Activated CD8-positive, alpha-beta T cell treated with anti-CD3 and anti-CD28 coated beads, Interleukin-2, amount 10 ng/mL, durations not matched to agents 7 days and 5 days (primary cell): Measurements from ENCODE around the gene ST3GAL4. TPM values are rescaled to one million over a fixed set of nuclear protein-coding genes. Genes with fewer than 3 reads are reported as not detected.
A peak's percentile ranks its signal among the peaks of the same experiment; 100 is the strongest.

Experiments used
- ATAC-seq: fragments of 150-1000 bp; cut with Tn5 transposase; one replicate; pipeline ENCODE4 v1.10.0; 2021; ENCODE audit warnings: moderate library complexity
- CTCF ChIA-PET: fragments of 350-600 bp; sonication (Branson Sonifier 250); formaldehyde crosslinking; loops from one replicate; lab custom pipeline; 2021; ENCODE audit warnings: antibody characterized with exemption; lab: Charles Lee
- POLR2A ChIA-PET: fragments of 350-600 bp; sonication (Branson Sonifier 250); formaldehyde crosslinking; loops from one replicate; lab custom pipeline; 2021; ENCODE audit warnings: antibody characterized with exemption; lab: Charles Lee
- DNase-seq: peaks from one replicate; pipeline ENCODE4 v3.0.0-alpha.2; 2020
- H3K27ac Mint-ChIP-seq: one replicate; pipeline ENCODE4 v1.8.0; 2021; ENCODE audit warnings: mild to moderate bottlenecking, mixed read lengths
- H3K27me3 Mint-ChIP-seq: one replicate; pipeline ENCODE4 v1.8.0; 2021; ENCODE audit warnings: low read depth, mixed read lengths
- H3K36me3 Mint-ChIP-seq: one replicate; pipeline ENCODE4 v1.8.0; 2021; ENCODE audit warnings: low read depth, mixed read lengths
- H3K4me1 Mint-ChIP-seq: one replicate; pipeline ENCODE4 v1.8.0; 2021; ENCODE audit warnings: low read depth, mixed read lengths
- H3K4me3 Mint-ChIP-seq: one replicate; pipeline ENCODE4 v1.8.0; 2021; ENCODE audit warnings: mild to moderate bottlenecking, mixed read lengths
- H3K9me3 Mint-ChIP-seq: one replicate; pipeline ENCODE4 v1.8.0; 2022; ENCODE audit warnings: mixed read lengths; ENCODE audit not compliant: insufficient read depth
- total RNA-seq, 2 experiments: library from RNA; stranded (reverse); gene quantifications; one replicate each; pipeline ENCODE4 v1.2.3, GENCODE V29; 2021

The ST3GAL4 gene
- total RNA-seq, 2 experiments from 2014 or later, result 10.3 to 11.8 TPM

- ATAC-seq (no peak), DNase-seq (no peak)
- no peaks in the 10 kb centered on the region for H3K9me3 Mint-ChIP-seq
- no peak overlapping the region for H3K4me3 Mint-ChIP-seq
- ChIA-PET POLR2A (no interaction called here), CTCF (interaction anchor here (1.2 kb wide), 1 partner anchor 34 kb away, joined by 3 read pairs; no protein-coding TSS in a partner anchor)
- H3K27me3 Mint-ChIP-seq, result no peaks in the 10 kb centered on the region
- H3K27ac Mint-ChIP-seq, result no peak overlapping the region
- no peaks in the 10 kb centered on the region for H3K4me1 Mint-ChIP-seq
- H3K36me3 Mint-ChIP-seq, result no peaks in the 10 kb centered on the region
Measured at GRCh38 chr11:126434950-126435335, 79.5 kb downstream of the ST3GAL4 start.

DNA sequence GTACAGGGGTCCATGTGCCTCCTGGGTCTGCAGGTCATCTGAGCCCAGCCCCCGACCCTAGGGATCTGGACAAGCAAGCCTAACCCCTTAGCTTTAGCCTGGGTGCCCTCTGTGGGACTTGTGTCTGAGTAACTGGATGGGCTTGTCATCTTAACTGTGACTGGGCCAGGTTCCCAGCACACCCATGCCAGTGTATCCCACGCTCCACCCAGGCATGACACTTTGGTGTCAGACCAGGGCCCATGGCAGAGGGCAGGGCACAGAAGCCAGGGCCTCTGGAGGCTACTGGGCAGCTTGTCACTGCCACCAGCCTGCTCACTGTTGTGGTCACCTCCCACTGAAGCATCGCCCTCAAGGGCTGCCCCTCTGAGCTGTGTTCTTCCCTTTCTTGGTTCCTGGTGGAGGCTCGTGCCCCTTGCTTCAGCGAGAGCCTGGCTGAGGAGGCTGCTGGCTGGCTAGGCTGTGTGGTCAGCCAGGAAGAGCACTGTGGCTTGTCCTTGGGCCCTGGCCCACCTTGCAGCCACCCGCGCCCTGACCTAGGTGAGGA, 80.8 kb downstream of the ST3GAL4 start:
- Mint-ChIP-seq H3K4me1 (peaks cover 5% of the 10 kb centered on the region), H3K27ac (no peak overlapping the region), H3K4me3 (no peak overlapping the region), H3K36me3 (no peaks in the 10 kb centered on the region), H3K9me3 (no peaks in the 10 kb centered on the region), H3K27me3 (peaks cover 3% of the 10 kb centered on the region)
- no peak for ATAC-seq
- ChIA-PET POLR2A (interaction anchor here (0.6 kb wide), 1 partner anchor 1437 kb away, joined by 3 read pairs; no protein-coding TSS in a partner anchor), CTCF (no interaction called here)
- DNase-seq, result no peak

GRCh38 chr11:126437731-126438130, 82.2 kb downstream of the ST3GAL4 start:
- no peak for DNase-seq
- no peak overlapping the region for H3K27ac Mint-ChIP-seq
- ChIA-PET POLR2A (no interaction called here), CTCF (no interaction called here)
- peaks cover 9% of the 10 kb centered on the region for H3K27me3 Mint-ChIP-seq
- H3K4me3 Mint-ChIP-seq, result no peak overlapping the region
- no peak for ATAC-seq
- no peaks in the 10 kb centered on the region for H3K9me3 Mint-ChIP-seq
- no peaks in the 10 kb centered on the region for H3K36me3 Mint-ChIP-seq
- H3K4me1 Mint-ChIP-seq, result peaks cover 5% of the 10 kb centered on the region

GRCh38 chr11:126438272-126438671, 82.8 kb downstream of the ST3GAL4 start:
- POLR2A ChIA-PET, result no interaction called here
- no peaks in the 10 kb centered on the region for H3K36me3 Mint-ChIP-seq
- no peak for DNase-seq
- CTCF ChIA-PET, result interaction anchor here (9.2 kb wide), 1 partner anchor 44 kb away, joined by 175 read pairs; no protein-coding TSS in a partner anchor
- peaks cover 8% of the 10 kb centered on the region for H3K4me1 Mint-ChIP-seq
- H3K4me3 Mint-ChIP-seq, result no peak overlapping the region
- peaks cover 14% of the 10 kb centered on the region for H3K27me3 Mint-ChIP-seq
- H3K27ac Mint-ChIP-seq, result no peak overlapping the region
- ATAC-seq, result no peak
- no peaks in the 10 kb centered on the region for H3K9me3 Mint-ChIP-seq

DNA sequence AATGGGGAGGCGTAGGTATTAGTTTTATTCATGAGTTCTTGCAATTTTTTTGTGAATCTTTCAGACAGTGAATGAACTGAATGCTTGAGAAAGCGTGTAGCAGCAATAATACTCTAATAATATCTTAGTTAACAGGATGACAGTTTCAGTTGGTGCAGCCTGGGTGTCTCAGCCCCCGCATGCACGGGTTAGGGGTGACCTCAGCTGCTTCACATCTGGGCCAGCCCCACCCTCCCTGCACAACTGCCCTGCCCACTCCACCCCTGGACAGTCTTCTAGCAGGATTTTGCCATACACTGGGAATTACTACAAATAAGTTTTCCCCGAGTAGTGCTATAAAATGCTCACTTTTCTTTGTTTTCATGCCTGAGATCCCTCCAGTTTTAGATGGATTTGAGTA, 83.2 kb downstream of the ST3GAL4 start:
- peaks cover 15% of the 10 kb centered on the region for H3K27me3 Mint-ChIP-seq
- ChIA-PET POLR2A (no interaction called here), CTCF (interaction anchor here (4.6 to 9.2 kb wide), 2 partner anchors 44 to 128 kb away, joined by 26 to 175 read pairs; no protein-coding TSS in a partner anchor)
- no peak overlapping the region for H3K27ac Mint-ChIP-seq
- H3K4me1 Mint-ChIP-seq, result peaks cover 12% of the 10 kb centered on the region
- H3K9me3 Mint-ChIP-seq, result no peaks in the 10 kb centered on the region
- H3K4me3 Mint-ChIP-seq, result no peak overlapping the region
- DNase-seq (no peak), ATAC-seq (no peak)
- H3K36me3 Mint-ChIP-seq, result no peaks in the 10 kb centered on the region

GRCh38 chr11:126440276-126440675, 84.8 kb downstream of the ST3GAL4 start:
- no peaks in the 10 kb centered on the region for H3K9me3 Mint-ChIP-seq
- POLR2A ChIA-PET, result no interaction called here
- no peaks in the 10 kb centered on the region for H3K36me3 Mint-ChIP-seq
- H3K4me1 Mint-ChIP-seq, result peaks cover 13% of the 10 kb centered on the region
- CTCF ChIA-PET, result interaction anchor here (0.9 to 9.2 kb wide), 7 partner anchors 21 to 554 kb away, joined by 3 to 175 read pairs (median 8); no protein-coding TSS in a partner anchor
- DNase-seq, result no peak
- H3K4me3 Mint-ChIP-seq, result no peak overlapping the region
- peaks cover 15% of the 10 kb centered on the region for H3K27me3 Mint-ChIP-seq
- ATAC-seq, result no peak
- H3K27ac Mint-ChIP-seq, result no peak overlapping the region

GRCh38 chr11:126440792-126441514, 85.5 kb downstream of the ST3GAL4 start:
- H3K27me3 Mint-ChIP-seq, result peaks cover 15% of the 10 kb centered on the region
- POLR2A ChIA-PET, result interaction anchor here (1.2 kb wide), 1 partner anchor 39 kb away, joined by 3 read pairs; no protein-coding TSS in a partner anchor
- CTCF ChIA-PET, result interaction anchor here (0.7 to 9.2 kb wide), 11 partner anchors 22 to 553 kb away, joined by 3 to 175 read pairs (median 4); no protein-coding TSS in a partner anchor
- ATAC-seq, result peak; percentile 82
- no peaks in the 10 kb centered on the region for H3K9me3 Mint-ChIP-seq
- DNase-seq, result peak; percentile 79
- H3K36me3 Mint-ChIP-seq, result no peaks in the 10 kb centered on the region
- no peak overlapping the region for H3K4me3 Mint-ChIP-seq
- no peak overlapping the region for H3K27ac Mint-ChIP-seq
- H3K4me1 Mint-ChIP-seq, result peaks cover 13% of the 10 kb centered on the region

- no peak overlapping the region for H3K27ac Mint-ChIP-seq
- DNase-seq (no peak), ATAC-seq (no peak)
- peaks cover 15% of the 10 kb centered on the region for H3K27me3 Mint-ChIP-seq
- H3K36me3 Mint-ChIP-seq, result no peaks in the 10 kb centered on the region
- POLR2A ChIA-PET, result no interaction called here
- CTCF ChIA-PET, result interaction anchor here (1.0 to 9.2 kb wide), 3 partner anchors 23 to 133 kb away, joined by 3 to 175 read pairs (median 26); no protein-coding TSS in a partner anchor
- H3K9me3 Mint-ChIP-seq, result no peaks in the 10 kb centered on the region
- H3K4me3 Mint-ChIP-seq, result no peak overlapping the region
- peaks cover 13% of the 10 kb centered on the region for H3K4me1 Mint-ChIP-seq
Measured at GRCh38 chr11:126443120-126443519, 87.6 kb downstream of the ST3GAL4 start.

DNA sequence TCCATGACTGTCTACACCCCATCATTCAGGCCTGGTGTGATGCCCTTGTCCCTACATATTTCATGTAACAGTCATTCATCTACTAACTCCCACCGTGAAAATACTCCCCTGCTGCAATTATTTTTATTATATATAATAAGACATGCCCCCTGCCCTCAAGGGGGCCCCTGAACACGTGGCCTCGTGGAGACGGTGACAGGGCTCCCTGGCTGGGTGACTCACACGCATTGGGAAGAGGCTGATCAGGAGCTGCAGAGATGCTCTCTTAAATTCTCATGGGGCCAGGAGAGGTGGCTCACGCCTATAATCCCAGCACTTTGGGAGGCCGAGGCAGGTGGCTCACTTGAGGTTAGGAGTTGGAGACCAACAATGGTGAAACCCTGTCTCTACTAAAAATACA, 88.6 kb downstream of the ST3GAL4 start:
- no peak for DNase-seq
- no peak for ATAC-seq
- peaks cover 15% of the 10 kb centered on the region for H3K27me3 Mint-ChIP-seq
- H3K36me3 Mint-ChIP-seq, result no peaks in the 10 kb centered on the region
- peaks cover 13% of the 10 kb centered on the region for H3K4me1 Mint-ChIP-seq
- CTCF ChIA-PET, result interaction anchor here (1.0 to 9.2 kb wide), 2 partner anchors 22 to 38 kb away, joined by 3 to 175 read pairs; no protein-coding TSS in a partner anchor
- H3K4me3 Mint-ChIP-seq, result no peak overlapping the region
- H3K27ac Mint-ChIP-seq, result no peak overlapping the region
- POLR2A ChIA-PET, result no interaction called here
- no peaks in the 10 kb centered on the region for H3K9me3 Mint-ChIP-seq

- DNase-seq (no peak), ATAC-seq (no peak)
- ChIA-PET POLR2A (no interaction called here), CTCF (interaction anchor here (9.2 kb wide), 1 partner anchor 36 kb away, joined by 175 read pairs; no protein-coding TSS in a partner anchor)
- Mint-ChIP-seq H3K4me3 (no peak overlapping the region), H3K27ac (no peak overlapping the region), H3K36me3 (no peaks in the 10 kb centered on the region), H3K27me3 (peaks cover 10% of the 10 kb centered on the region), H3K9me3 (peaks cover 3% of the 10 kb centered on the region), H3K4me1 (peaks cover 9% of the 10 kb centered on the region)
Measured at GRCh38 chr11:126446581-126446980, 91.1 kb downstream of the ST3GAL4 start.

DNA sequence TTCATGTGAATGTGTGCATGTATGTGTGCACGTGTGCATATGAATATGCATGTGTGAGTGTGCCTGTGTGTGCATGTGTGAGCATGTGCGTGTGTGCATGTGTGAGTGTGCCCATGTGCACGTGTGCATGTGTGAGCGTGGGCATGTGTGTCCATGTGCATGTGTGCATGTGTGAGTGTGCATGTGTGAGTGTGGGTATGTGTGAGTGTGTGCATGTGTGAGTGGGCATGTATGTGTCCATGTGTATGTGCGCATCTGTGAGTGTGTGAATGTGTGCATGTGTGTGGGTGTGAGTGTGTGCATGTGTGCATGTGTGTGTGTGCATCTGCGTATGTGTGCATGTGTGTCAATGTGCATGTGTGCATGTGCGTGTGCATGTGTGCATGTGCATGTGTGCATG, 94.7 kb downstream of the ST3GAL4 start:
- H3K27ac Mint-ChIP-seq, result peak overlapping the region; percentile 22
- H3K4me1 Mint-ChIP-seq, result no peaks in the 10 kb centered on the region
- CTCF ChIA-PET, result no interaction called here
- H3K27me3 Mint-ChIP-seq, result no peaks in the 10 kb centered on the region
- DNase-seq, result no peak
- POLR2A ChIA-PET, result no interaction called here
- ATAC-seq, result no peak
- H3K36me3 Mint-ChIP-seq, result no peaks in the 10 kb centered on the region
- H3K9me3 Mint-ChIP-seq, result peaks cover 3% of the 10 kb centered on the region
- H3K4me3 Mint-ChIP-seq, result no peak overlapping the region

DNA sequence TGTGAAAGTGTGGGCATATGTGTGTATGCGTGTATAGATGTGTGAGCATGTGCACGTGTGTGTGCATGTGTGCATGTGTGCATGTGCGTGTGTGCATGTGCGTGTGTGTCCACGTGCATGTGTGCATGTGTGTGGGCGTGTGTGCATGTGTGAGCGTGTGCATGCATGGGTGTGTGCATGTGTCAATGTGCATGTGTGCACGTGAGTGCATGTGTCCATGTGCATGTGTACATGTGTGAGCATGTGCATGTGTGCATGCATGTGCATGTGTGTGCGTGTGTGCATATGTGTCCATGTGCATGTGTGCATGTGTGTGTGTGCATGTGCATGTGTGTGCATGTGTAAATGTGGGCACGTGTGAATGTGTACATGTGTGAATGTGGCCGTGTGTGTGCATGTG, 95.3 kb downstream of the ST3GAL4 start:
- ATAC-seq, result no peak
- Mint-ChIP-seq H3K27me3 (no peaks in the 10 kb centered on the region), H3K9me3 (peaks cover 3% of the 10 kb centered on the region), H3K4me1 (no peaks in the 10 kb centered on the region), H3K36me3 (no peaks in the 10 kb centered on the region), H3K4me3 (no peak overlapping the region), H3K27ac (no peak overlapping the region)
- no peak for DNase-seq
- POLR2A ChIA-PET, result no interaction called here
- CTCF ChIA-PET, result no interaction called here
